PFSK-1 (cell line): ENCODE measurements around the gene DAG1.

Source experiments
- POLR2AphosphoS5 ChIP-seq: IDR thresholded peaks from 2 replicates; pipeline ENCODE4 v1.6.1; 2012; ENCODE audit warnings: low read depth, mild to moderate bottlenecking, control low read depth, low read length, moderate library complexity
- REST ChIP-seq, 2 experiments: IDR thresholded peaks; 2 replicates each; pipeline versions ENCODE4 v1.6.1 to v1.8.0; 2011 to 2012; ENCODE audit warnings: low read depth in 2 of 2, low read length in 2 of 2, control low read depth in 1 of 2, inconsistent platforms in 1 of 2, mild to moderate bottlenecking in 1 of 2, moderate library complexity in 1 of 2; ENCODE audit not compliant: insufficient read depth in 1 of 2
- TAF1 ChIP-seq: IDR thresholded peaks from 2 replicates; pipeline ENCODE4 v1.6.1; 2012; ENCODE audit warnings: low read length, control low read depth, borderline replicate concordance; ENCODE audit not compliant: insufficient read depth

GRCh38 chr3:49567406-49567805 is 97.3 kb downstream of the DAG1 start:
- TF ChIP-seq REST (IDR thresholded peaks at IDR 0.05; ENCODE audit: insufficient read depth in 1 of 2, low read depth in 2 of 2, low read length in 2 of 2) (no peak), POLR2AphosphoS5 (no peak), TAF1 (no peak)
